Ectodermal cell (in vitro differentiated cells): ENCODE results near the gene PALLD.
"Not testable (repeated sequence)": the region's sequence is repeated elsewhere in the genome, so short reads cannot be mapped to it uniquely, and the experiment has no call there.

Experiments used
- H3K27ac ChIP-seq: 2 replicates; pipeline ENCODE4 v1.7.0; 2013; ENCODE audit warnings: mild to moderate bottlenecking, low read depth, low read length; ENCODE audit not compliant: insufficient read depth, poor library complexity, severe bottlenecking
- H3K27me3 ChIP-seq: 2 replicates; pipeline ENCODE4 v1.7.0; 2013; ENCODE audit warnings: mild to moderate bottlenecking, low read length; ENCODE audit not compliant: insufficient read depth, control insufficient read depth, poor library complexity, severe bottlenecking
- H3K36me3 ChIP-seq: one replicate; pipeline ENCODE4 v1.7.0; 2013; ENCODE audit warnings: low read length; ENCODE audit not compliant: control insufficient read depth, insufficient read depth
- H3K4me1 ChIP-seq: one replicate; pipeline ENCODE4 v1.7.0; 2013; ENCODE audit warnings: low read length; ENCODE audit not compliant: control insufficient read depth, insufficient read depth
- H3K4me3 ChIP-seq: 2 replicates; pipeline ENCODE4 v1.7.0; 2013; ENCODE audit warnings: low read depth, low read length, control low read depth; ENCODE audit not compliant: insufficient read depth
- H3K9me3 ChIP-seq: 2 replicates; pipeline ENCODE4 v1.7.0; 2013; ENCODE audit warnings: mild to moderate bottlenecking, low read length, moderate library complexity; ENCODE audit not compliant: control insufficient read depth
- WGBS, 2 experiments: methylation state at CpG; one replicate each; pipeline ENCODE4 v1.1.7; 2013; ENCODE audit warnings: missing lambda C conversion rate in 2 of 2; 5-methylcytosine and 5-hydroxymethylcytosine counted together

Gene PALLD

GRCh38 chr4:168691631-168692369 lies 194.9 kb downstream of the PALLD start:
- H3K9me3 ChIP-seq = no peaks in the 10 kb centered on the region
- H3K27ac ChIP-seq = no peak overlapping the region
- 93 to 95% methylated on average over 6 of the region's 6 CpGs for WGBS, 2 experiments
- H3K27me3 ChIP-seq = no peaks in the 10 kb centered on the region
- no peaks in the 10 kb centered on the region for H3K4me1 ChIP-seq
- no peak overlapping the region for H3K4me3 ChIP-seq
- peaks cover 27% of the 10 kb centered on the region for H3K36me3 ChIP-seq

DNA sequence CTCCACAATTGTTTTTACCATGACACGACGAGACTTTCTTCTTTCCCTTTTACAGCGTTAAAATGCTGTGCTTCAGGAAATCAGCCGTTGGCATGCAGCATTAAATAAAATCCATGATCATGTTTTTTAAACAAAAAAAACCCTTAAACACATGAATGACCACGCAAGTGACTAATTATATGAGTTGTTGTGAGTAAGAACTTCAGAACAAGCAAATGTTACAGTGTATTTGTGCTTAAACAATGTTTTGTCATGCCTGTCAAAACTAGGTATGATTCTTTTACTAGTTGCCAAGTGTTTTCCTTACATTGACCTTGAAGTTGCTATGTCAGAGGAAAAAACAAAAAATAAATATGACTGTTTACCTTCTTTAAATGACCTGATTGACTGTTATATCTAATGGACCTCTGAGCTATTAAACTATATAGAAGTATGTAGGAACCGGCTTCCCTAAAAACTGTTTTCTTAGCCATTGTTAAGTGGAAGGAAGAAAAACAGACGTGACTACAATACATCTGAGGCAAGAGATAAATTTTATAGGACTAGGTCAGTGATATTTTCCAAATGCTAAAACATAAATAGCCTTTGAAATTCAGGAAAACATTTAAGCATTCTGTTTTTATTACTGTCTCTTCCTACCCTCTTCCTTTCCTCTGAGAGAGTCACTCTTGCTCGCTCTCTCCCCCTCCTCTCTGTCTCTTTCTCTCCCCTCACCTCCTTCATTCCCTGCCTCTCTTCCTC lies 197.1 kb downstream of the PALLD start:
- no peak overlapping the region for H3K4me3 ChIP-seq
- no peaks in the 10 kb centered on the region for H3K27me3 ChIP-seq
- no peak overlapping the region for H3K27ac ChIP-seq
- H3K4me1 ChIP-seq = no peaks in the 10 kb centered on the region
- H3K36me3 ChIP-seq = peaks cover 20% of the 10 kb centered on the region
- WGBS, 2 experiments = 87 to 90% methylated on average over 7 to 8 of the region's 8 CpGs
- H3K9me3 ChIP-seq = no peaks in the 10 kb centered on the region

DNA sequence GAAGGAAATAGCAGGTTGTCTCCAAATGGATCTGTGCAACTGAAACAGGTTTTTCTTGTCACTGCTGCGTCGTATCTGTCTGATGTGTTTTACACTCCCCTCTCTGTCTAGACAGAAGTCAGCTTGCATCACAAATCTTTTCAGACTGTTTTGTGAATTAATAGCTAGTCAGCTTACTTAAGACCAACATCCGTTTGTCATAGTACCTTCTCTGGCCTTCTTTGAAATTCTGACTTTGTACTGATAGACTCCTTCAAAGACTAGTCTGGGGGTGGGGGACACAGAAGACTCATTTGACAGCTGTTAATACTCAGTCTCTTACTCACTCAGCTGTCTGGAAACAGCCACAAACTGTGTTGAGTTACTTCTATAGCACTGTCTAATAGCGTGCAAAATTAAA lies 197.8 kb downstream of the PALLD start:
- WGBS, 2 experiments = 90 to 92% methylated on average over 3 to 4 of the region's 4 CpGs
- Histone ChIP-seq H3K4me1 (no peaks in the 10 kb centered on the region), H3K4me3 (no peak overlapping the region), H3K27me3 (no peaks in the 10 kb centered on the region), H3K36me3 (peaks cover 25% of the 10 kb centered on the region), H3K9me3 (no peaks in the 10 kb centered on the region), H3K27ac (no peak overlapping the region)

DNA sequence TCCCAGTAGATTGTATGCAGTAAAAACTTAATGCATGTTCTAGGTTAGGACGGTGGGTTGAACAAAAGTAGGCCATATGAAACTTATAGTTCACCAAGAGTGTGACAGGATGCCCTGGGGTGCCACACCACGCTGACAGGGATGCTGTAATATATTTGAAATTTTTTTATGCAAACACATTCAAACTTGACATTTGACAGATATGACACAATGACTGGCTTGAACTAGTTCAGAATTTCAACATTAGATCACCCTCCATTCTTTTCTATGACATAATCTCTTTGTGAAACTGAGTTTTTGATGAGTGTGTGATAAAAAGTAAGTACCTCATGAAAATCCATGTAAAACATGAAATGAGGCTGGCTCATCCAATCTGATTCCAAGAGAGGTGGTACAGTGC lies 198.4 kb downstream of the PALLD start:
- Histone ChIP-seq H3K27me3 (no peaks in the 10 kb centered on the region), H3K27ac (no peak overlapping the region), H3K4me1 (no peaks in the 10 kb centered on the region), H3K4me3 (no peak overlapping the region), H3K9me3 (no peaks in the 10 kb centered on the region), H3K36me3 (peaks cover 24% of the 10 kb centered on the region)
- WGBS, 2 experiments = 96% methylated on average over 2 of the region's 2 CpGs

DNA sequence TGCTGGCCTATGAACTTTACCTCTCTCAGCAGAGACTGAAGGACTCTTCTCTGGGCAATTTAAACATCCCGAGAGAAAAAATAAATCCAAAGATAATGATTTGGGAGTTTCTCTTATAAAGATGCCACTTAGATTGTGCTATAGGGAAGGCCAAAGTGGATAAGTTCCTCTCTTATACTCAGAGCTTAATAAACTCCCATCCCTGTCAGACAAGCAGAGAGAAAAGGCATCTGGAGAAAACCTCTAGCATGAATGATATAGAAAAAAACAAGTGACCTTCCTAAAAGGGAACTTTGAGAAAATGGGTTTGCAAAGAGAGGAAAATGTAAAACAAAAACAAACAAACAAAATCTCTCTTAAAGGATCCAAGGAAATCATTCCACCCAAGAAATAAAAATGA lies 199.4 kb downstream of the PALLD start:
- H3K9me3 ChIP-seq = no peaks in the 10 kb centered on the region
- H3K27ac ChIP-seq = no peak overlapping the region
- no CpG with 5 or more reads among the region's 1 CpG for WGBS, 2 experiments
- H3K27me3 ChIP-seq = no peaks in the 10 kb centered on the region
- H3K4me3 ChIP-seq = no peak overlapping the region
- H3K4me1 ChIP-seq = no peaks in the 10 kb centered on the region
- H3K36me3 ChIP-seq = peaks cover 19% of the 10 kb centered on the region

GRCh38 chr4:168696826-168697225 lies 200.0 kb downstream of the PALLD start:
- 80 to 90% methylated on average over 3 to 4 of the region's 4 CpGs for WGBS, 2 experiments
- Histone ChIP-seq H3K27me3 (no peaks in the 10 kb centered on the region), H3K36me3 (peaks cover 16% of the 10 kb centered on the region), H3K4me3 (no peak overlapping the region), H3K4me1 (no peaks in the 10 kb centered on the region), H3K9me3 (no peaks in the 10 kb centered on the region), H3K27ac (no peak overlapping the region)

DNA sequence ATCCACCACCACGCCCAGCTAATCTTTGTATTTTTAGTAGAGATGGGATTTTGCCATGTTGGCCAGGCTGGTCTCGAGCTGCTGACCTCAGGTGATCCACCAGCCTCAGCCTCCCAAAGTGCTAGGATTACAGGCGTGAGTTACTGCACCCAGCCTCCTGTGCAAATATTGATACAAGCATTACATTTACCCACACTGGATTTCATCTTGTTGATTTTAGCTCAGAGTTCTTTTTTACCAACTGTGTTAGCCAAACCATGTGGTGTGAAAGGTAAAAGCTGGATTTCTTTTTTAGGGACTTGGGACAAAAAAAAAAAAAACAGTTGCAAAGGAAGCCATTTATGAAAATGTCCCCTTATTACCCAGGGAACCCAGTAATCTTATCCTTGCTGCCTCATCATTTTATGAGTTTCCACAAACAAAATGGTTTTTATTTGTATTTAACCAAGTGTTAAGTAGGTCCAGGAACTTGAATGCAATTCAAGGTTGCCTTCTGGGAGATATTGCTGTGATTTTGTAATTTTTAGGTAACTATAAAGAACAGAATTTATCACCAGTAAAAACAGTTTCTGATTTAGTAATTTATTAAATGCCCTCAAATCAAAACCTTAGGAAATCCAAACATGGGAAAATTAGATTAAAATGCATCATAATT lies 202.5 kb downstream of the PALLD start:
- Histone ChIP-seq H3K27me3 (no peaks in the 10 kb centered on the region), H3K36me3 (peaks cover 13% of the 10 kb centered on the region), H3K27ac (no peak overlapping the region), H3K4me1 (no peaks in the 10 kb centered on the region), H3K9me3 (no peaks in the 10 kb centered on the region), H3K4me3 (no peak overlapping the region)
- WGBS, 2 experiments = 93 to 98% methylated on average over 3 of the region's 3 CpGs

DNA sequence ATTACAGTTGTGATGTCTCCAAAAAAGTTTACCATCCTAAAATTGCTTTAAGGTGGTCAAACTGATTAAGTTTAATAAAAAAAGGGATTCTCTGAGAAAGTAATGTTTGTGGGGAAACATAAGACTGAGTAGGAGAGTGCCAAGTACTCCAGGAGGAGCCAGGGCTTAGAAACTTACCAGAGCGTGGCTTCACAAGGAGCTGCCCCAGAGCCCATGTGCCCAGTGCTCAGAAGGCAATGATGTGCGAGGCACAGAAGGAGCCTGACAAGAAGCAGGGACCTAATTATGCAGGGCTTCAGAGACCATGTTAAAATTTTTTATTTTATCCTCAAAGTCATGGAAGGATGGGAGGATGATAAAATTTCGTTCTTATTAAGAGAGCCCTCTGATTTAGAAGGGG lies 204.2 kb downstream of the PALLD start:
- Histone ChIP-seq H3K36me3 (peaks cover 9% of the 10 kb centered on the region), H3K9me3 (no peaks in the 10 kb centered on the region), H3K27ac (no peak overlapping the region), H3K4me3 (no peak overlapping the region), H3K4me1 (no peaks in the 10 kb centered on the region), H3K27me3 (no peaks in the 10 kb centered on the region)
- 89 to 93% methylated on average over 3 of the region's 3 CpGs for WGBS, 2 experiments

DNA sequence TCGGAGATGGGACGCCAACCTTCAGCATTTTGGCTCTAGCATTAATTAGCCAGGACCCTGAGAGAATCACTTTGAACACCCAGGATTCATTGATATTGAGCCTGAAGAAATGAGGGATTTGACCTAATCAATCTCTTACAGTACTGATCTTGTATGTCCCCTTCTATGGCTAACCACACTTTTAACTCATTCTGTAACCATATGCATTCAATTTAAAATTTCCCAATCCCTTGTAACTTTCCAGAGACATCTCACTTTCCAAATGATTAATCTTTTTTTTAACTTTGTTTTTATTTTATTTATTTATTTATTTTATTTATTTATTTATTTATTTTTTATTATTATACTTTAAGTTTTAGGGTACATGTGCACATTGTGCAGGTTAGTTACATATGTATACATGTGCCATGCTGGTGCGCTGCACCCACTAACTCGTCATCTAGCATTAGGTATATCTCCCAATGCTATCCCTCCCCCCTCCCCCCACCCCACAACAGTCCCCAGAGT lies 205.8 kb downstream of the PALLD start:
- not testable (repeated sequence) for H3K27ac ChIP-seq, H3K4me3 ChIP-seq, H3K27me3 ChIP-seq, H3K4me1 ChIP-seq, H3K9me3 ChIP-seq, H3K36me3 ChIP-seq
- WGBS, 2 experiments = 90 to 92% methylated on average over 2 of the region's 4 CpGs

DNA sequence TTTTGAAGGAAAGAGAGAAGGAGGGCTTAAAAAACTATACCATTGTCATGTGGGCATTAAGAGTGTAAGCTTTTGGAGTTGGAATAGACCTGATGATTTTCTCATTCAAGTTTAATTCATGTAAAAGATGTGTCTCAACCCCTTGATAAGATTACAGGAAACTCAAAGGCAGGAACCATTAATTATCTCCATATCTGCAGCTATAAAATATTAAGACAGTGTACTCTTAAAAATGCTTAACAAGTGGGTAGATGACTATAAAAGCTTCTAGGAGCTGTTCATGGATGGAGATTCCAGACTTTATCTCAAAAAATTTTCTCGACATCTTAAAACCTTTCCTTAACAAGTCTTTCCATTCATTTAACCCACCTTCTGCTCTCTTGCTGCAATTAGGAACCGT lies 208.3 kb downstream of the PALLD start:
- H3K36me3 ChIP-seq = peaks cover 11% of the 10 kb centered on the region
- H3K27me3 ChIP-seq = no peaks in the 10 kb centered on the region
- H3K9me3 ChIP-seq = no peaks in the 10 kb centered on the region
- no peak overlapping the region for H3K27ac ChIP-seq
- 95 to 100% methylated on average over 1 to 2 of the region's 2 CpGs for WGBS, 2 experiments
- H3K4me3 ChIP-seq = no peak overlapping the region
- H3K4me1 ChIP-seq = no peaks in the 10 kb centered on the region
